HEK293T (cell line): ENCODE results near the gene XPNPEP2.

Experiments
- ARNT ChIP-seq: fragments of 450-650 bp; IDR thresholded peaks from 2 replicates; pipeline ENCODE4 v1.6.1; 2017; ENCODE audit warnings: mild to moderate bottlenecking
- BHLHE40 ChIP-seq: fragments of 450-650 bp; IDR thresholded peaks from 2 replicates; pipeline ENCODE4 v1.6.1; 2016; ENCODE audit warnings: mild to moderate bottlenecking, moderate library complexity, borderline replicate concordance
- FOXA1 ChIP-seq: fragments of 450-650 bp; IDR thresholded peaks from 2 replicates; pipeline ENCODE4 v1.6.1; 2016; ENCODE audit warnings: mild to moderate bottlenecking
- FOXK2 ChIP-seq: fragments of 450-650 bp; IDR thresholded peaks from 2 replicates; pipeline ENCODE4 v1.6.1; 2016; ENCODE audit warnings: mild to moderate bottlenecking
- FOXM1 ChIP-seq: fragments of 450-650 bp; IDR thresholded peaks from 2 replicates; pipeline ENCODE4 v1.6.1; 2017; ENCODE audit warnings: mild to moderate bottlenecking, borderline replicate concordance
- HDGF ChIP-seq: fragments of 450-650 bp; IDR thresholded peaks from 2 replicates; pipeline ENCODE4 v1.6.1; 2017; ENCODE audit warnings: antibody characterized with exemption, borderline replicate concordance
- NFRKB ChIP-seq: fragments of 450-650 bp; IDR thresholded peaks from 2 replicates; pipeline ENCODE4 v1.6.1; 2016; ENCODE audit warnings: mild to moderate bottlenecking, moderate library complexity
- SP1 ChIP-seq: fragments of 450-650 bp; IDR thresholded peaks from 2 replicates; pipeline ENCODE4 v1.6.1; 2017
- SUZ12 ChIP-seq: fragments of 450-650 bp; IDR thresholded peaks from 2 replicates; pipeline ENCODE4 v1.6.1; 2016; ENCODE audit warnings: mild to moderate bottlenecking
- ZNF384 ChIP-seq: fragments of 450-650 bp; IDR thresholded peaks from 2 replicates; pipeline ENCODE4 v1.6.1; 2016
- TF ChIP-seq, protein P1 (sequence below): fragments of 450-650 bp; IDR thresholded peaks from 2 replicates; pipeline ENCODE4 v1.6.1; 2016

DNA sequence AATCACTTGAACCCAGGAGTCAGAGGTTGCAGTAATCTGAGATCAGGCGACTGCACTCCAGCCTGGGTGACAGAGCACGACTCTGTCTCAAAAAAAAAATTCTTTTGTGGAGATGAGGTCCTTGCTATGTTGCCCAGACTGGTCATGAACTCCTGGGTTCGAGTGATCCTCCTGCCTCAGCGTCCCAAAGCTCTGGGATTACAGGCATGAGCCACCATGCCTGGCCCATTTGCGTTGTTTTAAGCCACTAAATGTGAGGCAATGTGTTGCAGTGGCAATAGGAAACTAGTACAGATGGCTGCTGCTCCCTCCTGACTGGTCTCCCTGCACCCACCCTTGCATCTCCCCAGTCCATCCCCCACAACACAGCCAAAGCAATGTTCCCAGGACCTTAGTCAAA is 44.0 kb upstream of the XPNPEP2 start:
- no peak for TF ChIP-seq ZNF384
- no peak for TF ChIP-seq BHLHE40
- TF ChIP-seq SP1 = no peak
- TF ChIP-seq, protein P1, sequence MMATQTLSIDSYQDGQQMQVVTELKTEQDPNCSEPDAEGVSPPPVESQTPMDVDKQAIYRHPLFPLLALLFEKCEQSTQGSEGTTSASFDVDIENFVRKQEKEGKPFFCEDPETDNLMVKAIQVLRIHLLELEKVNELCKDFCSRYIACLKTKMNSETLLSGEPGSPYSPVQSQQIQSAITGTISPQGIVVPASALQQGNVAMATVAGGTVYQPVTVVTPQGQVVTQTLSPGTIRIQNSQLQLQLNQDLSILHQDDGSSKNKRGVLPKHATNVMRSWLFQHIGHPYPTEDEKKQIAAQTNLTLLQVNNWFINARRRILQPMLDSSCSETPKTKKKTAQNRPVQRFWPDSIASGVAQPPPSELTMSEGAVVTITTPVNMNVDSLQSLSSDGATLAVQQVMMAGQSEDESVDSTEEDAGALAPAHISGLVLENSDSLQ = no peak
- no peak for TF ChIP-seq FOXK2
- no peak for TF ChIP-seq SUZ12
- TF ChIP-seq NFRKB = no peak
- TF ChIP-seq FOXA1 = no peak
- no peak for TF ChIP-seq ARNT
- TF ChIP-seq FOXM1 = no peak
- TF ChIP-seq HDGF = no peak
